ENCODE measurements around the gene DUSP11.
"Not testable (repeated sequence)": the region's sequence is repeated elsewhere in the genome, so short reads cannot be mapped to it uniquely, and the experiment has no call there.

Gene DUSP11

DNA sequence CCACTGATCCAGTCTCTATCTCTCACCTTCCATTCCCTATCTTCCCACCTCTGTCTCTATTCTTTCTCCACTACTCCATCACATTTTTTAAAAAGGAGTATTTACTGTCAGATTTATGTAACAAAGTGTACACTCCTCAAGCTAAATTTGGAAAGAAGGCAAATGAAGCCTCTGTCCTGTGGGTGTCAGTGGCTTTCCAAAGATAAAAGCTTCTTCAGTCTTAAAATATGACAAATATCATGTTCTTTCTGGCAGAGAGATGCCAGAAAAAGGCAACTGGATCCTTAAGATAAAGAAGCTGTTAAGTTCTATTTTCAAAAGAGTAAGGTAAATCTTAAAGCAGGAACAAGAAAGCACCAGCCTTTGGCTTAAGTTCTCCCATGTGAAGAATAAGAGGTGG, 7.1 kb downstream of the DUSP11 start:
- no peak for DNase-seq (ENCODE audit: low spot score)

DNA sequence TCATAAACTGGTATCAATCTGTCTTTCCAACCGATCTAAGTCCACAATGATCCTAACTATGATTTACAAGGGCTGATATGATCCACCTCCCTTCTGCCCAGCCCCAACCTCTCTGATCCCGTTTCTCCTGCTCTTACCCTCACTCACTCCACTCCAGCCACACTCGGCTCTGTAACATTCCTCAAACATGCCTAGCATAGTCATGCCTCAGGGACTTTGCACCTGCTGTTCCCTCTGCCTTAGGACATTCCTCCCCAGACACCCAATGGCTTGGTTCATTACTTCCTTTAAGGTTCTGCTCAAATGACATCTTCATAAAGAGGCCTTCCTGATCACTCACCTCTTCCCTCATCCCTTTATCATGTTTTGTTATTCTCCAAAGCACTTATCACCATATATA, 9.2 kb downstream of the DUSP11 start:
- no peak for DNase-seq (ENCODE audit: low spot score)

DNA sequence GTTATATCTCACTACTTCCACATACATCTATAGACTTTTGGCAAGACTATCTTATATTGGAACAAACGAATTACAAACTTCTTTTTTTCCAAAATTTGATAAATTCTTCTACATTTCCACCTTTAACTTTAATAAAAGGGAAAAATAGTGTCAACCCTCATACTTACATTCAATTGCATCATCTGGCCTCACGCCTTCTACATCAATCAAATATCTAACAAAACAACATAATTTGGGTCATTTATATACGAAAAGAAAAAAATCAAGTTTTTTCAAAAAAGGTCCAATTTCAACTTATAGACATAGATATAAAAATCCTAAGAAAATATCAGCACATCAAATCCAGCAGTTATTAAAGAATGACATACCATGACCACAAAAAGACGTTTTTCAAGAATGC, 12.9 kb downstream of the DUSP11 start:
- no peak for DNase-seq (ENCODE audit: low spot score)

DNA sequence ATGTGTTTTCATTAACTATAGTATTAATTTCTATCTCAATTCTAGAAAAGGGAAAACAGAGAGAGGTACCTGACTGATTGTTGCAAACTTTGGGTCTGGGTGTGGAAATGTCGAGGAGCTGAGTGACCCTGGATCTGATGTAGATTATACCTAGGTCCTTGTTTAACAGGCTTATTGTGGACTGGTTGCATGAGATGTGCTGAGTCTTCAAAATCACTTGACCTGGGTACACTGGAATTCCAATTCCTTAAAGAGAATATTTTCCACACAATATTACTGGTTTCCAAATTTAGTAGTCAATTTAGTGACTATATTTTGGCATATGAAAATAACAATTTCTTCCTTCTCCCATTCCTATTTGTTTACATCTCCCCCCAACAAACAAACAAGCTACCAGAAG, 13.6 kb downstream of the DUSP11 start:
- DNase-seq (ENCODE audit: low spot score): no peak

DNA sequence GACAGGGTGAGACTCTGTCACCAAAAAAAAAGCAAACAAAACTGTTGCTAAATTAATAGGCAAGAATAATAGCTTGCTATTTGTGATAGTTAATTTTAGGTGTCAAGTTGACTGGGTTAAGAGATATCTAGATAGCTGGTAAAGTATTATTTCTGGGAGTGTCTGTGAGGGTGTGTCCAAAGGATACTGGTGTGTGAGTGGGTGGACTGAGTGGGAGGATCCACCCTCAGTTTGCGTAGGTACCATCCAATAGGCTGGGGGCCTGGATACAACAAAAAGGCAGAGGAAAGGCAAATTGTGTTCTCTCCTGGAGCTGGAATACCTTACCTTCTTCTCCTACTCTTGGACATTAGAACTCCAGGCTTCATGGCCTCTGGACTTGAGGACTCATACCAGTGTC, 15.0 kb downstream of the DUSP11 start:
- no peak for DNase-seq (ENCODE audit: low spot score)

DNA sequence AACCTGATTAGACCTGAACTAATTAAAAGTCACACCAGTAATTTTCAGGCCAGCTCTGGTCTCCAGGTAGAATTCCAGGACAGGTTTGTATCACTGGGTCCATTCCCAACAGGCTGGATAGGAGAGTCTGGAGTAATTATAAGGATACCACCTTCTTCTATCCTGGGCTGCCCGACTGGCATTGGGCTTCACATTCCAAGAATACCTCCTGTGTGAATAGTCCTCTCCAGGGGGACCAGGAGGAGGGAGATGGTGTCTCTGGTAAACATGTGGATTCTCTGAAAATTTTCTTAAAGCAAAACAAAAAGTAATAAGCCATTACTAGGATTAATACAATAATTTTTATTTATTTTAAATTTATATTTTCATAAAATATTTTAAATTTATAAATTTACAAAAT, 17.3 kb downstream of the DUSP11 start:
- no peak for DNase-seq (ENCODE audit: low spot score)

DNA sequence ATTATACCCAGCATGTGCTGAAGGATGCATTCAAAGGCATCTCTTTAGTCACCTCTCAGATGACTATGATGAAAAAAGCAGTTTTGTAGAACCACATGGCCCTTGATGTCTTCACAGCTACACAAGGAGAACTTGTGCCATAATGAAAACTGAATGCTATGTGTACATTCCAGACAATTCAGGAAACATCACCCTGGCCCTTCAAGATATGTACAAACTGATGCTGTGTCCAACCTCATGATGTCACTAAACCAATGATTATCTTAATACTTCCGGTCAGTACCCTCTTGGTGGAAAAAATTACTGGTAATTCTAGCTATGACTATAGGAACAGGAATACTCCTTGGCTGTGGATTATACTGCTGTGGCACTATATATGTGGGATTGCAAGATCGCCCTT, 20.0 kb downstream of the DUSP11 start:
- no peak for DNase-seq (ENCODE audit: low spot score)

DNA sequence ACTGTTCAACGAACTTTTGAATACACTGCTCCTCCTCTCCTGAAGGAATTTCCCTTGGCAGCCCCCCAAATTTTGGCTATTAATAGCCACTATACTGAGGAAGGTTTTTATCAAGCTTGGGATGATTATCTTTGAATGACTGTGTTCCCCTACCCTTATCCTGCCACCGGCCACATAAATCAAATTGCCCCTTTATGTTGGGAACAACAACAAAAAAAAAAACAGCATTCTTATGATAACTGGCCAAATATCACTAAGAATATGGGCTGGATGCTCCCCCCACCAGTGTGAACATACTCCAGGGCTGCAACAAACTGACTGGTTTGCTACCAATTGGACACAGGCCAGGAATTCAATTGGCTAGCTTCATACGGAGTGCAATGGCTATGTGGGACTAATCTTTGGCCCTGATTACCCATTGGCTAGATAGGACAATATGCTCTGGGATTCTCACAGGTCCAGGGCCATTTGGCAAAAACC, 20.6 kb downstream of the DUSP11 start:
- DNase-seq (ENCODE audit: low spot score): peak; percentile 26

DNA sequence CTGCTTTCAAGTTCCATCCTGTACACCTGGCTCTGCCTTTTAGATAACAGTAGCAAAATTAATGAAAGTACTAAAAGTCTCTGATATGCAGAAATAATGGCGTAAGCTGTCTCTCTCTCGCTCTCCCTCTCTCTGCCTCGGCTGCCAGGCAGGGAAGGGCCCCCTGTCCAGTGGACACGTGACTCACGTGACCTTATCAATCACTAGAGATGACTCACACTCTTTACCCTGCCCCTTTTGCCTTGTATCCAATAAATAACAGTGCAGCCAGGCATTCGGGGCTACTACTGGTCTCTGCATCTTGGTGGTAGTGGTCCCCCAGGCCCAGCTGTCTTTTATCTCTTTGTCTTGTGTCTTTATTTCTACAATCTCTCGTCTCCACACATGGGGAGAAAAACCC, 25.6 kb downstream of the DUSP11 start:
- not testable (repeated sequence) for DNase-seq (ENCODE audit: low spot score)

DNA sequence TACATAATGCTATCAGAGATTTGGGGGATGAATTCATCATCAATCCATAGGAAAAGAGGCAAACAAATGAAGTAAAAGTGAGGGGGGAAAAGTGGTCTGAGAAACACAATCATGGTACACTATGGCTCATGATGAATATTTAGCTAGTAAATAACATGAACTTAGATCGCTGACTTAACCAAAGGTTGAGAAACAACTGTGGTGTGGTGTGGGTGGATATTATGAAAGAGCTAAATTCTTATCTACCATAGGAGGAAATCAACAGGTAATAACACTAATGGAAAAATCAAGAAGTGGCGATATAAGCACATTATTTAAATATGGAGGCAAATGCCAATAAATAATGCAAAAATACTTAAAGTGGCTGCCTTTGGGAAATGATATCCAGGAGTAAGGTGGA, 30.6 kb downstream of the DUSP11 start:
- DNase-seq (ENCODE audit: low spot score): no peak

DNA sequence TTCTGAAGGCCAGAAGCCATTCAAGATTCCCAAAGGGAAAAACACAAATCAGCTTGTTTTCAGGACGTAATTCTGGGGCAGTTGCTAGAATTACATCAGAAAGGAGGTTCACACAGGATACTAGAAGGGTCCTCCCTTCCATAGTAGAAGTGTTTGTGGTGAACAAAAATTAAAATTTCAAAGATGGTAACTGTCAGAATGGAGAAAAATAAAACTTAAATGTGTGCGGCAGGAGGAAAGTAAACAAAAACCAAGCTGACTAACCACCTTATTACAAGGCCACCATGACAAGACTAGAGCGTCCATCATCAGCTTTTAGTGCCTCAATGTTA, 33.1 kb downstream of the DUSP11 start:
- no peak for DNase-seq (ENCODE audit: low spot score)

DNA sequence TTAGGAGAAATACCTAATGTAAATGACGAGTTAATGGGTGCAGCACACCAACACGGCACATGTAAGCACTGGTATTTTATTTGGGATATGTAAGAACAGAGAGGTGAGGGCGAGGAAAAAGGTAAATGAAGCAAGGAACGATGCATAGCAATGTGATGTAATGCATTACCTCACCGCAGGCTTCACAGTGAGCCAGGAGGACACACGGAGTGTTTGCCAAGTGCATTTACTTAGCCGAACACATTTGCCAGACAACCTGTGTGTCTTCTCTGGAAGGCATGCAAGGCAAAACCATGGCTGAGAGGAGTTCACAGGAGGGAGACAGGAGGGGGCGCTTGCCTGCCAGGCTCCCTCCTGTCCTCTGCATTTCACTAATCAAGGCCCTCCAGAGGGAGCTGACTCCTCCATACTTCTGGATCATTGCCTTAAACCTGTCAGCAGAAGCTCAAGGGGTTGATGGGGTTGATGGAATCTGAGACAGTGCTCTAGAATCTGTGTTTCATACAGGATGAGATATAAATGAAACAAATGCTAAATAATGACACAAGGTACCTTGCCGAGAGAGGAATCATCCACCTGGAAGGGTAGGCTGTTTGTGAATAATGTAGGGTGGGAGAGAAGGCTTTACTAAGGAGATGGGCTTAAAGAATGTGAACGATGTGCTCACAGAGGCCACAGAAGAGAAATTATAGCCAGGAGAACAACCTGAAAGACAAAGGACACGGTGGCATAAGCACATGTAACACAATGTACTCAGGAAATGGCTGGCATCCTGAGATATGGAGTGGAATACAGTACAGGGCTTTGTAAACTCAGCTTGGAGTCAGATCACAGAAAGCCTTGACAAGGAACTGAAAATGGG, 33.7 kb downstream of the DUSP11 start:
- DNase-seq (ENCODE audit: low spot score): no peak

DNA sequence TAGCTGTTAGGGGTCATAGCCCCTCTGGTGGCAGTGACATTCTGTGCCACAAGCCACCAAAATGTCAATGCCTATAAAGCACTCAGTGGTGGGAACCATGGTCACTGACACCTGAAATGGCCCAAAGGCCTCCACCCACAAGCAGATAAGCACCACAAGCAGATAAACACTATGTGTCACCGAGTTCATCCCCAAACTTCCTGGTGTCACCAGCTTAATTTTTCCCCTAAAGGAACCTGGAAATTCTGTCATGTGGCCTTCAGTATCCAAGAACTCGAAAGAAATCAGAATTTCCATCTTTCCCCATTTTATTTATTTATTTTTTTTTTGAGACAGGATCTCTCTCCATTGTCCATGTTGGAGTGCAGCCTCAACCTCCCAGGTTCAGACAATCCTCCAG, 39.1 kb downstream of the DUSP11 start:
- no peak for DNase-seq (ENCODE audit: low spot score)

DNA sequence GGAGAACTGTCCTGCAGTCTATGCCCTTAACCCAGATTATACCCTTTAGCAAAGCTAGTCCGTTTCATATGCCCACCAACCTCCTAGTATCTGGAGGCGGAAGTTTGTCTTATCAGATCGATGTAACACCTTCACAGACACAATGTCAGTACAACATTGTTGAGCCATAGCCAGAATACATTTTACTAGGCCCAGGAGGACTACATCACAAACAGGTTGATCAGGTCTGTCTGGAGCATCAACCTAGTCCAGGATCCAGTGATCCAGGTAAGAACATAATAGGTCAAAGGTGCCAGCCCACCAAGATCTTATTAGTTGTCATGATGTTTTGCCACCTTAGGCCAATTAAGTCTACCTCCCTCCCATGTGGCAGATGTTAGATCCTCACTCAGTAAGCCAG, 40.8 kb downstream of the DUSP11 start:
- no peak for DNase-seq (ENCODE audit: low spot score)

DNA sequence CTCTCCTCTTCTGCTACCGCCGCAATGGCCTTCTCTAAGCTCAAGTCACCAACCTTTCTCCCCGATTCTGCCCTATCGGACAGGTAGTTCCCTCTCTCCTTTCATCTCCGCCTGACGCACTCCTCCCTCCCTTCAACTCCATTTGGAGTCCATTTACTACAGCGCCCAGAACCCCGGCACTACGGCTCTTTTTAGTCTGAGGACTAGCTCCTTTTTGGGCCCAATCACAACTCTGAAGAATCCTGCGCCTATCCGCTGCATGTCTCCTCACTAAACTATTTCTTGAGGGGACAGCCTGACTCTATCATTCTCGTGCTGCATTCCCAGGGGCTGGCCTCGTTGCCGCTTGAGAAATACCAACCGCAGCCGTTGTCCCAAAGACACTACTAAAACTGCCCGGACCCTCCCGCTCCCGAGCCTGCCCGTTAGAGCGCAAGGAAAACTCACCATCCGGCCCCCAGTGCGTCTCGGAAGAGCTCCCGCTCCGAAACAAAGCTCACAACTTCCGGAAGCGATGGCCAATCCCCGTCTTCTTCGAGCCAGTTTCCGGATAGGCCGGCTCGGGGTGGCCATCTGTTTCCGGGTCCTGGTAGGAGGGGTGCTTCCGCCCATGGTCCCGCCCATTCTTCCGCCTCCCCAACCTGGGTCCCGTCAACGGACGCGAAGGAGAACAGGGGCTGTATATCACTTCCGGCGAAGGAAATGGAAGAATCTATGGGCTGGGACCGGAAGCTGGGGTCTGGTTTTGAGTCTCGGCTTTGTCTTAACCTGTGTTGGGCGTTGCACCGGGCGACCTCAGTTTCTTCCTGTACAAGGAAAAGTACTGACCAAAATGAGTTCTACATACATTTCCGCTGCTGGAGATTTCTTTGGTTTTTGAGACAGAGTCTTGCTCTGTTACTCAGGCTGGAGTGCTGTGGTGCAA, 42.8 kb downstream of the DUSP11 start, which contains the start of gene TPRKB:
TSS of gene TPRKB (minus strand) at position 491 of the 925 bp plus-strand sequence. CDS start 2,776 bp downstream, outside the sequence.
- peak; percentile 98 for DNase-seq (ENCODE audit: low spot score)

DNA sequence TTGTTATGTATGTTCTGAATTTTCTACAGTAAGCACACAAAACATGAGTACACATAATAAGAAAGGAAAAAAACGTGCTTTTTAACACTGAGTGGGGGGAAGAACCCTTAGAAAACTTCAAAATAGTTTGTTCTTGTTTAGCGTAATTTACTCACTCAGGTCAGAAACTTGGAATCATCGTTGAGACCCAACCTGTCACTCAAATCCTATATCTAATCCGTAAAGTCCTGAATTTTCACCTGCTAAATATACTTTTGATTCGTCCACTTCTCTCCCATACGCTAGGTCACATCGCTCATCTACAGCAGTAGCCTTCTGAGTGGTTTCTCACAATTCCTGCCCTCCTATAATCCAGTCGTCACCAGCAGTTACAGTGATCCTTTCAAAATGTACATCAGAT, 43.5 kb downstream of the DUSP11 start:
- DNase-seq (ENCODE audit: low spot score): no peak

DNA sequence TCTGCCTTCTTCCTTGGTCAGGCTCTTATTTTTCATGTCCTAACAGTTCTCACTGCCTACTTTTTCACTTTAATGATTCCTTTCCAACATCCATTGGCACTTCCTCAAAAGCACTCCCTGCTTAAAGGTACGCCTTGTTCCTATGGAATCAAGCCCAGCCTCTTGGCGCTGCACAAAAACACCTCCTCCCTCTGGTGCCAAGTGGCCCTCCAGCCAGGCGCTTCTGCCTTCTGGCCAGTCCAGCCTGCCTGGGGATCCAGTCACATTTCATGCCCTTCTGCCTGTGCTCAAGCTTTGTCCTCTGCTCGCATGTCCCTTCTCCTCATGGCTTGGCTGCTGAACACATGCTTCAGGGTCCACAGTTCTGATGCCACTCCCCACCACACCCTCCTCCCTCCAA, 49.1 kb downstream of the DUSP11 start:
- DNase-seq (ENCODE audit: low spot score): no peak

DNA sequence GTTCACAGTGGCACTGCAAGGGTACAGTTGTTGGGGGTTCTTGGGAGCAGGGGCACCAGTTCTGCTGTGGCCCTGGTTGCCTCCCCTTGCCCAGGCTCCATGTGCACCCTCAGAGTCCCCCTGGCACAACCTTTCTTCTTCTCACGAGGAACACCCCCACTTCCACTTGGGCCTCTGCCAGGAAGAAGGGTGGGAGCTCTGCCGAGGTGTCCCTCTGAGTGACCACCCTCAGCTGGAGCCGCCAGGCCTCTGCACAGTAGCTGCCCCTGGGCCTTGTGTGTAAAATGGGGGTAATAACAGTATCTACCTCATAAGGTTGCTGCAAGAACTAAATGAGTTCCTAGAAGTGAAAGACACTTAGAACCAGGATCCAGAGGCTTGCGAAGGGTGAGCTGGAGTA, 51.2 kb downstream of the DUSP11 start:
- DNase-seq (ENCODE audit: low spot score): no peak

DNA sequence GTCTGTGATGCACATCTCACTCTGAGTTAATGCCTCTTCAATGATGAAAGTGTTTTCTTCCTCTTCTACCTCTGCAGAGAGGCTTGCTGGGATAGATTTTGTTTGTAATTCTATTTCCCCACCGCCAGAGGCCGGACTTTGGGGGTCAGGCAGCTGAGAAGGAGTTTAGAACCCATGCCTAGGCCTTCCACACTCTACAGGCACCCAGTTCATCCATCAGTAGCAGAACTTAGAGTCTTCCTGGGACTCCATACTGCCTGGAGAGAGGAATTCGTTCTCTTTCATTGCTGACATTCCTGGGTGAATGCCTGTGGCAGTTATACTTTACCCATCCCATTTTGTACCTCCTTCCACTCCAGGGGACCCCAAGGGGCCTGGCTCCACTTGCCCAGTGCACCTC, 51.9 kb downstream of the DUSP11 start:
- no peak for DNase-seq (ENCODE audit: low spot score)

DNA sequence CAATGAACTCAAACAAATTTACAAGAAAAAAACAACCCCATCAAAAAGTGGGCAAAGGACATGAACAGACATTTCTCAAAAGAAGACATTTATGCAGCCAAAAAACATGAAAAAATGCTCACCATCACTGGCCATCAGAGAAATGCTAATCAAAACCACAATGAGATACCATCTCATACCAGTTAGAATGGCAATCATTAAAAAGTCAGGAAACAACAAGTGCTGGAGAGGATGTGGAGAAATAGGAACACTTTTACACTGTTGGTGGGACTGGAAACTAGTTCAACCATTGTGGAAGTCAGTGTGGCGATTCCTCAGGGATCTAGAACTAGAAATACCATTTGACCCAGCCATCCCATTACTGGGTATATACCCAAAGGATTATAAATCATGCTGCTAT, 53.2 kb downstream of the DUSP11 start:
- not testable (repeated sequence) for DNase-seq (ENCODE audit: low spot score)

DNA sequence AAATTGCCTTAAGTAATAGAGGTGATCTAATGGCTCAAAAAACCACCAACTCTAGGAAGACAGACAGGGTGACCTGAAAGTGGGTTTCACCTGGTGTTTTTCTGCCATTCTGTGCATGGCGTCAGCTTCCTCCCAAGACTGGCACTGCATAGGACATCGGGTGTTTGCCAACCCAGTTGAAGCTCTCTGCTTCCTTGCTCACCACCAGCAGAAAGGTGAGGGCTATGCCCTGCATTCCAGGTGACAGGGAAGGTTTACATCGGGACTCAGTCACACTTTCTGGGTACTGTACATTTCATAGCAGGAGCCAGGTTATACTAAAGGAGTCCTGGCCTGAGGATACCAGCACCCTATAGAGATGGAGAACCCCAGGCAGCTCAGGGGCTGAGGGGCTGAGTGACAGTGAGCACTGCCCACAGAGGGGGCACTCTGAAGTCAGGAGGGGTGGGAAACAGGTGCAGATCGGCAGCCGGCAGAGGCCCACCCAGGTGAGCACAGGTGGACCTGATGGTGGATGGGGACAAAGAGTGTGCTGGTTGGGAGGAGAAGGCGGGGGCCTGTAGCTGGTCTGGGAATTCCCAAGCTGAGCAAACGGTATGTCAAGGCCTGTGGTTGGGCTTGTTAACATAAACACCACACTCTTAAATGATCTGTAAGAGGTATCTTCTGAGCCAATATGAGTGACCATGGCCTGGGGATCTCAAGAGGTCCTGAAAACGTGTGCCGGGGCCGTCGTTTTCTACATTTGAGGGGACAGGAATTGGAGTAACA, 60.9 kb downstream of the DUSP11 start:
- DNase-seq (ENCODE audit: low spot score): no peak

DNA sequence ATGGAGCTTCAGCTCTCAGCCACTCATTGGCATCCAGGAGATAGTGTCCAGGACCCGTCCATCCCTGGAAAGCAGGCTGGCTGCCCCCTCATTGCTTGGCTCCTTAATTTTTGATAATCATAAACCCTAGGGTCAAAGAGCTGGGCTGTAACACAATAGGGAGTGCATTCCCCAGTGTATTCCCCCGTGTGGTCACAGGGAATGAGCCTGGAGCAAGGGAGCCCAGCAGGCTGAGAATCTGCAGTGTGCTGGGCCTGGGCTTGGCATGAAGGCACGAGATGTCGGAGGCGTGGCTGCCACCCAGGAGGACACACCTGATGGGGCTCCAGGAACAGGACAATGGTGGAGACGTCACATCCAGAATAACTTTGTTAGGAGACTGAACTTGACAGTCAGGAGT, 61.5 kb downstream of the DUSP11 start:
- DNase-seq (ENCODE audit: low spot score): no peak
